MM.1S (cell line): Measurements from ENCODE around the gene GALNT7.

Experiments used
- DNase-seq: peaks from one replicate; pipeline ENCODE4 v3.0.0-alpha.2; 2015
- H2AFZ ChIP-seq: fragments of 300-600 bp; sonication (generic); 2 replicates; pipeline ENCODE4 v1.6.0; 2016; ENCODE audit warnings: antibody characterized with exemption, low read length
- H3F3A ChIP-seq: fragments of 300-600 bp; sonication (generic); 2 replicates; pipeline ENCODE4 v1.6.1; 2016; ENCODE audit warnings: mild to moderate bottlenecking, antibody characterized with exemption, low read length, moderate library complexity, mixed read lengths; ENCODE audit not compliant: insufficient read depth
- H3K27ac ChIP-seq: fragments of 300-600 bp; sonication (generic); 2 replicates; pipeline ENCODE4 v1.5.1; 2016; ENCODE audit warnings: mild to moderate bottlenecking, low read length
- H3K27me3 ChIP-seq: fragments of 300-600 bp; sonication (generic); replicated peaks from 2 replicates; pipeline ENCODE4 v1.6.0; 2016; ENCODE audit warnings: low read length; ENCODE audit not compliant: insufficient read depth
- H3K36me3 ChIP-seq: fragments of 300-600 bp; sonication (generic); replicated peaks from 2 replicates; pipeline ENCODE4 v1.6.1; 2016; ENCODE audit warnings: mild to moderate bottlenecking, low read length, mixed read lengths; ENCODE audit not compliant: insufficient read depth
- H3K4me1 ChIP-seq: fragments of 300-600 bp; sonication (generic); 2 replicates; pipeline ENCODE4 v1.6.1; 2016; ENCODE audit warnings: low read length, mixed read lengths
- H3K4me2 ChIP-seq: fragments of 300-600 bp; sonication (generic); 2 replicates; pipeline ENCODE4 v1.6.0; 2016; ENCODE audit warnings: low read depth, low read length
- H3K4me3 ChIP-seq: fragments of 300-600 bp; sonication (generic); 2 replicates; pipeline ENCODE4 v1.5.1; 2016; ENCODE audit warnings: low read length, mixed read lengths
- H3K79me2 ChIP-seq: fragments of 300-600 bp; sonication (generic); 2 replicates; pipeline ENCODE4 v1.6.1; 2016; ENCODE audit warnings: mixed run types, low read length, mixed read lengths
- H3K9ac ChIP-seq: fragments of 300-600 bp; sonication (generic); 2 replicates; pipeline ENCODE4 v1.6.1; 2016; ENCODE audit warnings: low read length, mixed read lengths
- H3K9me2 ChIP-seq: fragments of 300-600 bp; sonication (generic); replicated peaks from 2 replicates; pipeline ENCODE4 v1.6.1; 2016; ENCODE audit warnings: mild to moderate bottlenecking, low read length, mixed read lengths; ENCODE audit not compliant: insufficient read depth
- H3K9me3 ChIP-seq: fragments of 300-600 bp; sonication (generic); replicated peaks from 2 replicates; pipeline ENCODE4 v1.6.1; 2016; ENCODE audit warnings: mild to moderate bottlenecking, low read length, mixed read lengths; ENCODE audit not compliant: insufficient read depth
- H4K20me1 ChIP-seq: fragments of 300-600 bp; sonication (generic); 2 replicates; pipeline ENCODE4 v1.6.1; 2016; ENCODE audit warnings: mild to moderate bottlenecking, low read length, moderate library complexity, mixed read lengths; ENCODE audit not compliant: insufficient read depth
- CTCF ChIP-seq: fragments of 300-600 bp; sonication (generic); IDR thresholded peaks from 2 replicates; pipeline ENCODE4 v1.5.1; 2016; ENCODE audit warnings: antibody characterized with exemption, low read length, mixed read lengths
- EZH2 ChIP-seq: fragments of 300-600 bp; sonication (generic); optimal IDR thresholded peaks from 2 replicates; pipeline ENCODE3; 2017; ENCODE audit warnings: low read depth, mild to moderate bottlenecking, antibody characterized with exemption, low read length, mixed read lengths
- EZH2phosphoT487 ChIP-seq: fragments of 300-600 bp; sonication (generic); IDR thresholded peaks from 2 replicates; pipeline ENCODE4 v1.6.1; 2018; ENCODE audit warnings: antibody characterized with exemption, low read length

Gene GALNT7

GRCh38 chr4:173332963-173333657, 164.5 kb downstream of the GALNT7 start:
- peaks cover 40% of the 10 kb centered on the region for H3F3A ChIP-seq
- H4K20me1 ChIP-seq: peaks cover 9% of the 10 kb centered on the region; the same call in 1 of the 2 replicates
- peak overlapping the region; percentile 99 for H3K4me3 ChIP-seq
- peak; percentile 25 for DNase-seq
- H3K9me3 ChIP-seq: no peaks in the 10 kb centered on the region
- H2AFZ ChIP-seq: no peak overlapping the region
- H3K4me1 ChIP-seq: peaks cover 10% of the 10 kb centered on the region; the same call in 1 of the 2 replicates
- no peak for TF ChIP-seq EZH2phosphoT487
- no peak for TF ChIP-seq EZH2
- no peak for TF ChIP-seq CTCF
- no peaks in the 10 kb centered on the region for H3K9me2 ChIP-seq
- H3K27ac ChIP-seq: peak overlapping the region; percentile 98; the same call in 1 of the 2 replicates
- H3K9ac ChIP-seq: peak overlapping the region; percentile 100
- H3K27me3 ChIP-seq: no peaks in the 10 kb centered on the region
- H3K4me2 ChIP-seq: peak overlapping the region; percentile 79
- H3K36me3 ChIP-seq: peaks cover 16% of the 10 kb centered on the region; the same call in 1 of the 2 replicates
- H3K79me2 ChIP-seq: peaks cover 37% of the 10 kb centered on the region

- peaks cover 40% of the 10 kb centered on the region for H3F3A ChIP-seq
- peak overlapping the region; percentile 62 for H2AFZ ChIP-seq
- H3K4me1 ChIP-seq: peaks cover 10% of the 10 kb centered on the region; the same call in 1 of the 2 replicates
- no peaks in the 10 kb centered on the region for H3K27me3 ChIP-seq
- H3K27ac ChIP-seq: peak overlapping the region; percentile 98
- peak overlapping the region; percentile 79 for H3K4me2 ChIP-seq
- peaks cover 9% of the 10 kb centered on the region; the same call in 1 of the 2 replicates for H4K20me1 ChIP-seq
- no peaks in the 10 kb centered on the region for H3K9me2 ChIP-seq
- peak overlapping the region; percentile 99 for H3K4me3 ChIP-seq
- peak; percentile 46 for DNase-seq
- H3K79me2 ChIP-seq: peaks cover 37% of the 10 kb centered on the region
- peaks cover 16% of the 10 kb centered on the region; the same call in 1 of the 2 replicates for H3K36me3 ChIP-seq
- H3K9me3 ChIP-seq: no peaks in the 10 kb centered on the region
- peak overlapping the region; percentile 100 for H3K9ac ChIP-seq
- no peak for TF ChIP-seq CTCF
- TF ChIP-seq EZH2: no peak
- no peak for TF ChIP-seq EZH2phosphoT487
Observed at GRCh38 chr4:173333658-173334084, 165.1 kb downstream of the GALNT7 start.

- H2AFZ ChIP-seq: peak within 1 kb of the TSS; percentile 67
- H3K4me1 ChIP-seq: peaks cover 10% of the 10 kb centered on the region; the same call in 1 of the 2 replicates
- peaks cover 37% of the 10 kb centered on the region for H3K79me2 ChIP-seq
- TF ChIP-seq CTCF: no peak
- no peak for TF ChIP-seq EZH2
- no peak for TF ChIP-seq EZH2phosphoT487
- DNase-seq: peak; percentile 99
- no peaks in the 10 kb centered on the region for H3K9me3 ChIP-seq
- H3K27ac ChIP-seq: peak within 1 kb of the TSS; percentile 98
- peak within 1 kb of the TSS; percentile 99 for H3K4me3 ChIP-seq
- H3K9me2 ChIP-seq: no peaks in the 10 kb centered on the region
- H3F3A ChIP-seq: peaks cover 37% of the 10 kb centered on the region
- H4K20me1 ChIP-seq: peaks cover 9% of the 10 kb centered on the region; the same call in 1 of the 2 replicates
- H3K4me2 ChIP-seq: peak within 1 kb of the TSS; percentile 81
- peak within 1 kb of the TSS; percentile 100 for H3K9ac ChIP-seq
- H3K36me3 ChIP-seq: peaks cover 16% of the 10 kb centered on the region; the same call in 1 of the 2 replicates
- H3K27me3 ChIP-seq: no peaks in the 10 kb centered on the region
Observed at GRCh38 chr4:173334085-173334890, 165.7 kb downstream of the GALNT7 start, which contains the start of gene HMGB2. TSS of gene HMGB2 (minus strand) at chr4:173334358. CDS start at chr4:173333649, 709 bp downstream.
